Right lobe of liver (tissue), 6 donors: ENCODE measurements around the gene DIAPH1. TPM values are rescaled to one million over a fixed set of nuclear protein-coding genes. Genes with fewer than 3 reads are reported as not detected.

Experiments used
- ATAC-seq, 4 donors: fragments of 200-7000 bp; cut with Tn5 transposase; one replicate each; pipeline ENCODE4 v1.9.1; 2020; ENCODE audit warnings: mild to moderate bottlenecking in 4 of 4, moderate library complexity in 4 of 4
- DNase-seq, 3 donors: peaks; one replicate each; pipeline ENCODE4 v3.0.0-alpha.2; 2020
- H3K27ac ChIP-seq, 3 donors: fragments of 200-600 bp; one replicate each; pipeline ENCODE4 v1.8.0; 2022
- H3K27me3 ChIP-seq, 2 donors: fragments of 200-600 bp; one replicate each; pipeline ENCODE4 v1.8.0; 2022
- H3K36me3 ChIP-seq, 4 donors: fragments of 200-600 bp; sonication (generic) in 1 of 4; one replicate each; pipeline versions ENCODE4 v1.5.1 to v1.8.0; 2017 to 2022; ENCODE audit warnings: control low read depth in 1 of 4
- H3K4me1 ChIP-seq, 4 donors: fragments of 200-600 bp; sonication (generic) in 1 of 4; one replicate each; pipeline versions ENCODE4 v1.5.1 to v1.8.0; 2017 to 2022; ENCODE audit warnings: control low read depth in 1 of 4
- H3K4me3 ChIP-seq, 3 donors: fragments of 200-600 bp; one replicate each; pipeline ENCODE4 v1.8.0; 2022
- H3K9me3 ChIP-seq, 4 donors: fragments of 200-600 bp; sonication (generic) in 1 of 4; one replicate each; pipeline versions ENCODE4 v1.5.1 to v1.8.0; 2017 to 2022; ENCODE audit warnings: control low read depth in 1 of 4
- CTCF ChIP-seq, 4 donors: fragments of 200-600 bp in 3 of 4; fragments of 450-650 bp in 1 of 4; IDR thresholded peaks; one replicate each; pipeline versions ENCODE4 v1.5.1 to v1.8.0; 2016 to 2022; ENCODE audit warnings: antibody characterized with exemption in 4 of 4, mild to moderate bottlenecking in 2 of 4
- POLR2A ChIP-seq: fragments of 450-650 bp; IDR thresholded peaks from one replicate; pipeline ENCODE4 v1.6.1; 2017; ENCODE audit warnings: antibody characterized with exemption, mild to moderate bottlenecking
- WGBS: methylation state at CpG from one replicate; pipeline ENCODE4 v1.1.6; 2018; ENCODE audit warnings: low coverage, low lambda C conversion rate; ENCODE audit not compliant: insufficient coverage; ENCODE audit errors: missing lambda C conversion rate; 5-methylcytosine and 5-hydroxymethylcytosine counted together
- intact Hi-C, 2 donors: fragments of 100-400 bp; cut with DNase I; formaldehyde crosslinking; loops; one replicate each; pipeline versions ENCODE4 v1.11.2 to v1.14.1; 2022
- total RNA-seq, 6 experiments: library from RNA; depleted of rRNA in 2 of 6; stranded (reverse); fragments of >200 nt in 2 of 6; fragmentation: NEBNext Ultra II Directional in 3 of 6; extraction: Animal tissue kit (Norgen Biotek cat#: 25700) in 3 of 6; gene quantifications; one replicate each; pipeline versions ENCODE4 v1.1.0 to v1.2.4, GENCODE V29; 2016 to 2023
- donor health status: DM: no; HTN: yes; CAD: no.
- donor health status: DM: no; HTN: no; CAD: no.
- donor health status: DM: no; HTN: no; CAD: no.
- donor health status: DM: no; HTN: yes; CAD: no.
- donor health status: DM: no; HTN: yes; CAD: no.

Gene DIAPH1
- total RNA-seq, 6 experiments from 2014 or later, result 93.7 to 114 (median 107) TPM

DNA sequence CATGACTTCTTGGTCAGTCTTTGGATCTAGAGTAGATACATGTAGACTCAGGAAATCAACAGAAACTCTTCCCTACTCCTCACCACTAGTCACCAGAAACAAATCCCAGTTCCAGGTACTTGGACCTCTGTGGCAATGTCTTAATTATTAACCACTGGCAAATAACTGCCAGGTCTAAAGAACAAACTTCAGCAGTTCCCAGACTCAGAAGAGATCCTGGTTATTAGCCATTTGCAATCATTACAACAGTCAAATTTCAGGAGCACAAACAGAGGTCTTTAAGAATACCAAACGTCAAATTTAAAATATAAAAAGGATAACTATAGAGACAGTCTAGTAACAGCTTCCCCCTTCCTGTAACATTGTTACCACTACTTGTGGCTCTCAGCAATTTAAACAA is 10.2 kb downstream of the DIAPH1 start:
- no peak for DNase-seq
- no peaks in the 10 kb centered on the region for H3K36me3 ChIP-seq
- no peaks in the 10 kb centered on the region for H3K9me3 ChIP-seq
- intact Hi-C loops, result no loop called here
- peak; percentile 81 to 92 (median 88) for ATAC-seq
- WGBS, result 16% methylated on average over 1 of the region's 1 CpG
- no peak for TF ChIP-seq CTCF (IDR thresholded peaks at IDR 0.05)
- no peak for TF ChIP-seq POLR2A
- peak overlapping the region; percentile 28 to 96 (median 71) for H3K27ac ChIP-seq
- H3K27me3 ChIP-seq, result no peaks in the 10 kb centered on the region
- peak overlapping the region in 1 of 3 donors; percentile 20 for H3K4me3 ChIP-seq
- peaks cover 0 to 80% (median 29%) of the 10 kb centered on the region in 4 donors for H3K4me1 ChIP-seq

- Histone ChIP-seq H3K27me3 (no peaks in the 10 kb centered on the region), H3K4me3 (no peak overlapping the region), H3K27ac (peak overlapping the region; percentile 28 to 96 (median 71)), H3K36me3 (no peaks in the 10 kb centered on the region), H3K4me1 (peaks cover 0 to 75% (median 28%) of the 10 kb centered on the region in 4 donors), H3K9me3 (no peaks in the 10 kb centered on the region)
- intact Hi-C loops, result no loop called here
- DNase-seq (no peak), ATAC-seq (no peak)
- WGBS, result 39% methylated on average over 2 of the region's 2 CpGs
- TF ChIP-seq CTCF (IDR thresholded peaks at IDR 0.05) (no peak), POLR2A (no peak)
Measured at GRCh38 chr5:141608046-141608445, 10.8 kb downstream of the DIAPH1 start.

GRCh38 chr5:141605523-141606277 is 13.1 kb downstream of the DIAPH1 start:
- no peaks in the 10 kb centered on the region for H3K36me3 ChIP-seq
- TF ChIP-seq CTCF (IDR thresholded peaks at IDR 0.05), result no peak
- peak overlapping the region in 2 of 3 donors; percentile 10 to 16 for H3K27ac ChIP-seq
- peaks cover 0 to 64% (median 24%) of the 10 kb centered on the region in 4 donors for H3K4me1 ChIP-seq
- H3K4me3 ChIP-seq, result no peak overlapping the region
- 55% methylated on average over 6 of the region's 6 CpGs for WGBS
- intact Hi-C loops, result no loop called here
- ATAC-seq (peak; percentile 41 to 59 (median 53)), DNase-seq (peak in 1 of 3 donors; percentile 27)
- H3K9me3 ChIP-seq, result no peaks in the 10 kb centered on the region
- no peaks in the 10 kb centered on the region for H3K27me3 ChIP-seq

DNA sequence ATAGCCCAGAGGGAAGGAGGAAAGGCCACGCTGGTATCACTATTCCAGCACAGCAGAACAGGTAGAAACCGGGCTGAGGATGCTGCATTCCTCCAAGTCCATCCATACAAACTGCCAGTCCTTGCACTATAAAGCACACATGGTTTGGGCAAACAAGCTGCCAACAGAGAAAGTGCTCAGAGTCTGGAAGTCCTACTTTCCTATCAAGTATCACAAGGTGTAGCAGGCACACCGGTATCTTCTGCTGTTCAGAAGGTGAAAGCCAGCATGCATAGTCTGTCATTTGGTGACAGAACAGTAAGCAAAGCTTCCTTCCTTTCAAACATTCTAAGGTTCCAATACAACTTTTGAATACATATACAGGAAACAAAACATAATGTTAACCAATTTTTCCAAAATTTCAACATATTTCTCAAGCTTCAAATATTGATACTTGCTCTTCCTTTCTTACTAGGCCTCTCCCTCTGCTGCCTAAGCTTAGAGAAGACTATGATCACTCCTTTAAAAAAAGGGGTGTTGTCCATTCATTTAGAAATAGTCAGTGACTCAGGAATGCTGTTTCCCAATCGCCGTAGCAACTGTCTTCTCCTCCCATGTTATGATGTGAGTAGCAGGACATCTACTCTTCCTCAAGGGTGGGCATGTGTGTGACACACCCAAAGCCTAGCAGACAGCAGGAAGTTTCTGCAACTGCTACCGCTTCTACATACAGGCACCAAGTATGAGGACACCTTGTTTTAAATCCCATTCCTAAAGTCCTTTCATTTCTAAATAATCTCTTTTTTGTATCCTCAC is 14.7 kb downstream of the DIAPH1 start:
- DNase-seq (no peak), ATAC-seq (peak; percentile 41 to 70 (median 55))
- Histone ChIP-seq H3K27me3 (no peaks in the 10 kb centered on the region), H3K4me3 (no peak overlapping the region), H3K36me3 (no peaks in the 10 kb centered on the region), H3K27ac (peak overlapping the region in 1 of 3 donors; percentile 1), H3K9me3 (no peaks in the 10 kb centered on the region), H3K4me1 (peaks cover 0 to 69% (median 22%) of the 10 kb centered on the region in 4 donors)
- TF ChIP-seq CTCF (IDR thresholded peaks at IDR 0.05) (no peak), POLR2A (no peak)
- 26% methylated on average over 5 of the region's 6 CpGs for WGBS
- intact Hi-C loops, result no loop called here
